Activated T-cell treated with anti-CD3 and anti-CD28 coated beads for 1 hour (primary cell): ENCODE data around the gene SIN3B.
"Not testable (repeated sequence)": the region's sequence is repeated elsewhere in the genome, so short reads cannot be mapped to it uniquely, and the experiment has no call there.

Experiments used
- DNase-seq: peaks from one replicate; pipeline ENCODE4 v3.0.0-alpha.2; 2020; ENCODE audit warnings: low read depth

The SIN3B gene

DNA sequence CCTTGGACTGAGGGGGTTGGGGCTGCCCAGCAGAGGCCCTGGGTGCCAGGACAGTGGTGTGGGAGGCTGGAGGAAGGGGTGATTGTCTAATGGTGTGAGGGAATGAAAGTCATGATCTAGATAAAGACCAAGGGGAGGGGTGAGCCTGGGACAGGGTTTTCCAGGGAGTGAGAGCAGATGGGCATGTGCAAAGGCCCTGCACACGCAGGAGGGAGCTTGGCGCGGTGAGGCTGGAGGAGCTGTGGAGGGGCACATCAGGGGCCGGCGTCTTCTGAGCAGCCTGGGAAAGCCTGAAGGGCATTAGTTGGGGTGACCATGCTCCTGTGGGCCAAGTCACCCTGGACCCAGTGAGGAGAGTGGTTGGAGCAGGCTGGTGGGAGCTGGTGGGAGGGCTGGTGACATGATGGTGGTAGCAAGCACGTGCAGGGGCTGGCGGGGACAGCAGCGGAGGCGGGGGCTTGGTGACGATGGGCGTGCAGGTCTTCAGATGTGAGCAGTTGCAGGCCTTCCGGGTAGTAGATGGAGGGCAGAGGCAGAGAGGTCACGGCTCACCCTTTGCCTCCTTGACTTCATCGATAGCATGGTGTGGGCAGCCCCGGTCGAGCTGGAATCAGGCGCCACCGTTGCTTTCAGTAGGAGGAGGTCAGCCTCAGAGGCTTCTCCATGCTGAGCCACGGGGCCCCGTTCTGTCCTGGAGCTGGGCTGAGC is 39.4 kb downstream of the SIN3B start:
- no peak for DNase-seq

DNA sequence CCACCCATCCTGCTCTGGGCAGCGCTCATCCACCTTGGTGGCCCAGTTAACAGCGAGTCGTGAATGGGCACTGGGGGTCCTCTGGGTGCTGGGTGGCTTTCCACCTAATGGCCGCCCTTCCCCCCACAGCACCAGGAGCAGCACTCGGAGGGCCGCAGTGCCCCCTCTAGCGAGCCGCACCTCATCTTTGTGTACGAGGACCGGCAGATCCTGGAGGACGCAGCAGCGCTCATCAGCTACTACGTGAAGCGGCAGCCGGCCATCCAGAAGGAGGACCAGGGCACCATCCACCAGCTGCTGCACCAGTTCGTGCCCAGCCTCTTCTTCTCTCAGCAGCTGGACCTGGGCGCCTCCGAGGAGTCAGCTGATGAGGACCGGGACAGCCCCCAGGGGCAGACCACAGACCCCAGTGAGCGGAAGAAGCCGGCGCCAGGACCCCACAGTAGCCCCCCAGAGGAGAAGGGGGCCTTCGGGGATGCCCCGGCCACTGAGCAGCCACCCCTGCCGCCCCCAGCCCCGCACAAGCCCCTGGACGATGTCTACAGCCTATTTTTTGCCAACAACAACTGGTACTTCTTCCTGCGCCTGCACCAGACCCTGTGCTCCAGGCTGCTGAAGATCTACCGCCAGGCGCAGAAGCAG is 40.3 kb downstream of the SIN3B start:
- no peak for DNase-seq

DNA sequence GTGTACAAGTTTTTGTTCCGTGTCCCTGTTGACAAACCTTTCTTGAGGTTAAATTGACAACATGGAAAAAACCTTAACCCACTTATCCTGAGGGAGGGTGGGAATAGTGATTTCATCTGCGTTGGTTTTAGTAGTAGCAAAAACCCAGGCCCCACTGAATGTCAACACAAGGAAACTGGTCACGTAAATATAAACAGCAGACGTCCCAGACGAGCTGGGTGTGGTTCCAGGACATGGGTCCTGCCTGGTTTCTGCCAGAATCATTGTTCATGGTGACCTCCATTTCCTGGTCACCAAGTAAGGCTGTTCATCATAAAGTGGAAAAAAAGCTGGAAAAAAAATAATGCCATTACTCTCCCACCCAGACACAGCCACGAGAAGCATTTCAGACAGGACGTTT is 42.7 kb downstream of the SIN3B start:
- DNase-seq, result no peak

DNA sequence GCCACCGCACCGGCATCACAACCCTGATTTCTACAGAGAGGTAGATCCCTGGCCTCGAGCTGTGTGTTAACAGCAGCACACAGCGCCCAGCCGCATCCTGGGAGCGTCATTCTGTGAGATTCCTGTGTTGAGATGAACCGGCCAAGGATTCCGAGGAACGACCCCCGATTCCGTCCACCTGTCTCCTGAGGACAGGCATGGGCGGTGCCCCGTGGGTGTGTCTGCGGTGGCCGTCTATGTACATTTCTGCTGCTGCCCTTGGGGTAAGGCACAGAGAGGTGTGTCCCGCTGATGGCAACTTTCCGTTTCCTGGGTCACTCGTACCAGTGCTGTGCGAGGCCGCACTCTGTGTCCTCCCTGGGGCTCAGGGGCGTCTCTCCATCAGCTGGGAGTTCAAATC is 43.5 kb downstream of the SIN3B start:
- no peak for DNase-seq

DNA sequence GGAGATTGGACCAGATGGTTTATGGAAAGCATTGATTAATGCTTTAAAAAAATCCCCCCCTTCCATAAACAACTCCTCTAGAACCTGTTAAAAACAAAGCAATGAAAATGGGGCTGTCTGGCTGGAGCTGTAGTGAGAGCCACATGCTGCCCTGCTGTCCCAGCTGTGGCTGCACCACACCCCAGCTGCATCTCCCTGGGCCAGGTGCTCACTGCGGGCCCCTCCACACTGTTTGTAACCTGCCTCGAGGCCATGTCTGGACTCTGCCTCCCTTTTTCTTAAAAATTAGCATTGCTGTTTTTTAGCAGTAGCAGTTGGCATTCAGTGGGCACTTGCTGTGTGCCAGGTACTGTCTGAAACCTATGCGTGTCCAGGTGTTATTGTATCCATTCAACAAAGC is 44.4 kb downstream of the SIN3B start:
- no peak for DNase-seq

DNA sequence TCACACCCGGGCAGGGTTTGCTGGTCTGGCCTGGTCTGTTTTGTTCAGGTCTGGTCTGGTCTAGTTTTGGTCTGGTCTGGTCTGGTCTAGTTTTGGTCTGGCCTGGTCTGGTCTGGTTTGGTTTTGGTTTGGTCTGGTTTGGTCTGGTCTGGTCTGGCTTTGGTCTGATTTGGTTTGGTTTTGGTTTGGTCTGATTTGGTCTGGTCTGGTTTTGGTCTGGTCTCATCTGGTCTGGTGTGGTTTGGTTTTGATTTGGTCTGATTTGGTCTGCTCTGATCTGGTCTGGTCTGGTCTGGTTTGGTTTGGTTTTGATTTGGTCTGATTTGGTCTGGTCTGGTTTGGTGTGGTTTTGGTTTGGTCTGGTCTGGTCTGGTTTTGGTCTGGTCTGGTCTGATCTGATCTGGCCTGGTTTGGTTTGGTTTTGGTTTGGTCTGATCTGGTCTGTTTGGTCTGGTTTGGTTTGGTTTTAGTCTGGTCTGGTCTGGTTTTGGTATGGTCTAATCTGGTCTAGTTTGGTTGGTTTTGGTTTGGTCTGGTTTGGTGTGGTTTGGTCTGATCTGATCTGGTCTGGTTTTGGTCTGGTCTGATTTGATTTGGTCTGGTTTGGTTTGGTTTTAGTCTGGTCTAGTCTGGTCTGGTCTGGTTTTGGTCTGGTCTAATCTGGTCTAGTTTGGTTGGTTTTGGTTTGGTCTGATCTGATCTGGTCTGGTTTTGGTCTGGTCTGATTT is 45.2 kb downstream of the SIN3B start:
- DNase-seq, result no peak

DNA sequence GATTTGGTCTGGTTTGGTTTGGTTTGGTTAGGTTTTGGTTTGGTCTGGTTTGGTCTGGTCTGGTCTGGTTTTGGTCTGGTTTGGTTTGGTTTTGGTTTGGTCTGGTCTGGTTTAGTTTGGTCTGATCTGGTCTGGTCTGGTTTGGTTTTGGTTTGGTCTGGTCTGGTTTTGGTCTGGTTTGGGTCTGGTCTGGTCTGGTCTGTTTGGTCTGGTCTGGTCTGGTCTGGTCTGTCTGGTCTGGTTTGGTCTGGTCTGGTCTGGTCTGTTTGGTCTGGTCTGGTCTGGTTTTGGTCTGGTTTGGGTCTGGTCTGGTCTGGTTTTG is 45.7 kb downstream of the SIN3B start:
- not testable (repeated sequence) for DNase-seq

DNA sequence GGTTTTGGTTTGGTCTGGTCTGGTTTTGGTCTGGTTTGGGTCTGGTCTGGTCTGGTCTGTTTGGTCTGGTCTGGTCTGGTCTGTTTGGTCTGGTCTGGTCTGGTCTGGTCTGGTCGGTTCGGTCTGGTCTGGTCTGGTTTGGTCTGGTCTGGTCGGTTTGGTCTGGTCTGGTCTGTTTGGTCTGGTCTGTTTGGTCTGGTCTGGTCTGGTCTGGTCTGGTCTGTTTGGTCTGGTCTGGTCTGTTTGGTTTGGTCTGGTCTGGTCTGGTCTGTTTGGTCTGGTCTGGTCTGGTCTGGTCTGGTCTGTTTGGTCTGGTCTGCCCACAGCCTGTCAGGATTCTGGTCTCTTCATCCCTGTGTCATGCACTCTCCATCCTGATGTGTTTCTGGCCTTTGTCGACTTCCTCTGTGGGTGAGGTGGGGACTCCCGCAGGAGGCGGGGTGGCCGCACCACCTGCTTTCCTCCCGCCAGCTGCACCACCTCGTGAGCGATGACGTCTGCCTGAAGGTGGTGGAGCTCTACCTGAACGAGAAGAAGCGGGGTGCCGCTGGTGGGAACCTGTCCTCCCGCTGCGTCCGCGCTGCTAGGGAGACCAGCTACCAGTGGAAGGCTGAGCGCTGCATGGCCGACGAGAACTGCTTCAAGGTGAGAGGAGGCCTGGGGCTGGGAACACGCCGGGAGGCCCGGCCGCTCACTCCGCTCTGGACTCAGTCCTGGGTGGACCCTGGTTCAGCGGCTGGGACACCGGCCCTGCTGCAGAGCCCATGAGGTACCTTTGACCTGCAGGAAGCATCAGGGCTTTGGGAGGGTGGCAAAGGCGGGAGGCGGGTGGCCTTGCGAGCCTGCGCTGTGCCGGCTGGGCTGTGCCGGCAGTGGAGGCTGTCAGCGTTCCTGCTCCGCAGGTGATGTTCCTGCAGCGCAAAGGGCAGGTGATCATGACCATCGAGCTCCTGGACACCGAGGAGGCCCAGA is 46.7 kb downstream of the SIN3B start:
- DNase-seq, result no peak

DNA sequence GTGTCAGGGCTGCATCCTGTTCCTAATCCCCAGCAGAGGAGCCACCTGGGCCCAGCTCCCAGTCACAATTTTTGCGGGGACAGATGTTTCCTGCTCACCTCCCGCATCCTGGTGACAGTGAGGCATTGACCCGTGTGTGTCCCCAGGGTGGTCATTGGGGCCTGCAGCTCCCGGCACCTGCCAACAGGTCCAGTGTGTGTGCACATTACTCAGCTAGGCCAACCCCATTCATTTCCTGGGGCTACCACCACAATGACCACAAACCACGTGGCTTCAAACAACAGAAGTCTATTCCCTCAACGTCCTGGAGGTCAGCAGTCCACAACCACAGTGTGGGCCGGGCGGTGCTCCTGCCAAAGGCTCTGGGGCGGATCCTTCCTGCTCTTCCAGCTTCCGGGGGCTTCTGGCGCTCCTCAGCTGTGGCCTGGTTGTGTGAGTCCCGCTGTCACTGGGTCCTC is 47.7 kb downstream of the SIN3B start:
- no peak for DNase-seq

DNA sequence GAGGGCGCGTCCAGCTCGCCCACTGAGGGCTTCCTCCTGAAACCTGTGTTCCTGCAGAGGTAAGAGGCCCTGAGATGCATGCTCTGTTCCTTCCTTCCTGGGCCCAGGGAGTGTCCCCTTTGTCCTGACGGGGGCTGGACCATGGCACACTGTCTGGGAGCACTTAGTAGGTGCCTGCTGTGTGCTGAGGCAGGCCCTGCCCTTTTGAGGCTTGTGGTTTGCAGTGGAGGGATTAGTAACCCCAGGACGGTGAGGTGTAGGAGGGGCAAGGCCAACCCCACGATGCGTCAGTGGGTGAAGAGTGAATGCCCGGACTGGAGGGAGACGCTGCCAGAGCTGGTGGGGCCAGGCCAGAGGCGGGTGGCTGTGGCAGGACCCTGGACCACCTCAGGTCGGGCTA is 48.4 kb downstream of the SIN3B start:
- no peak for DNase-seq

DNA sequence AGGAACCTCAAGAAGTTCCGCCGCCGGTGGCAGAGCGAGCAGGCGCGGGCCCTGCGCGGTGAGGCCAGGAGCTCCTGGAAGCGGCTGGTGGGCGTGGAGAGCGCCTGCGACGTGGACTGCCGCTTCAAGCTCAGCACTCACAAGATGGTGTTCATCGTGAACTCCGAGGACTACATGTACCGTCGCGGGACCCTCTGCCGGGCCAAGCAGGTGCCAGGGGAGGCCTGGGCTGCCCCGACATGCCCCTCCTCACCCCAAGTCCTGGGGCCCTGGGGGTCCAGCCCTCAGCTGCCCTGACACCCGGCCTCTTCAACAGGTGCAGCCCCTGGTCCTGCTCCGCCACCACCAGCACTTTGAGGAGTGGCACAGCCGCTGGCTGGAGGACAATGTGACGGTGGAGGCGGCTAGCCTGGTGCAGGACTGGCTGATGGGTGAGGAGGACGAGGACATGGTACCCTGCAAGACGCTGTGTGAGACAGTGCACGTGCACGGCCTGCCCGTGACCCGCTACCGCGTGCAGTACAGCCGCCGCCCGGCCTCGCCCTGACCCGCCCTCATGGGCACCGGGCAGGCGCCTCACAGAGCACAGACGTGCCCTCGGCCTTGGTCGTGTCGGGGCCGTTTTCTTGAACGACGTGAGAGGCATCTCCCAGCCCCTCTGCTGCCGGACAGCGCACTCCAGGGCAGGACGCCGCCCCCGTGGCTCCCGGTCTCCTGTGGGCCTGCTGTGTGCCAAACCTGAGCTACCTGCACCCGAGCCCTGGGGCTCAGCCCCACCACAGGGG is 49.2 kb downstream of the SIN3B start:
- DNase-seq, result no peak

DNA sequence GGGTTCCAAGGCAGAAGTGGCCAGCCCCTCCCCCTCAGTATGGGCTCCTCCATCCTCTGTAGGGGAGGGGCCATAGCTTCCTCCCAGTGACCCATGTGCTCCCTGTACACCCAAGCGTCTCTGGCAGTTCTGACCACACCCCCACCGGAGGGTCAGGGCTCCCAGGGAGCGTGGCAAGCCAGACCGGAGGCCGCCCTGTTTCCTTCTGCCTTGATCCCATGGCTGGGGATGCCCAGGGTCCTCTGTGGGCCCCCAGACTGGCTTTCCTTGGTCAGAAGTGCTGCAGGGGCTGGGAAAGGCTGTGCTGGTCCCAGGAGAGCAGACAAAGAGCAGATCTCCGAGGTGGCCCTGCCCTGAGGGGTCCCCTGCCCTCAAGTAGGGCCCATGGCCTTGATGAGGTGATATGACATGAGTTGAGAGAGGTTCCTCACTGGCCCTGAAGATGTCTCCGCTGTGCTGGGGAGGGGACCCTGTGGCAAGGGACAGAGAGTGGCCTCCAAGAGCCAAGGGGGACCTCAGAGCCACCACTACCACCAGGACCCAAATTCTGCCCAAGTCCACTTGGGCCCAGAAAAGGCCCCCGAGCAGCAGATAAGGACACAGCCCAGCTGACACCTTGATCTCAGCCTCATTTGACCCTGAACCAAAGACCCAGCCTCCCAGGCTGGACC is 51.8 kb downstream of the SIN3B start:
- no peak for DNase-seq

DNA sequence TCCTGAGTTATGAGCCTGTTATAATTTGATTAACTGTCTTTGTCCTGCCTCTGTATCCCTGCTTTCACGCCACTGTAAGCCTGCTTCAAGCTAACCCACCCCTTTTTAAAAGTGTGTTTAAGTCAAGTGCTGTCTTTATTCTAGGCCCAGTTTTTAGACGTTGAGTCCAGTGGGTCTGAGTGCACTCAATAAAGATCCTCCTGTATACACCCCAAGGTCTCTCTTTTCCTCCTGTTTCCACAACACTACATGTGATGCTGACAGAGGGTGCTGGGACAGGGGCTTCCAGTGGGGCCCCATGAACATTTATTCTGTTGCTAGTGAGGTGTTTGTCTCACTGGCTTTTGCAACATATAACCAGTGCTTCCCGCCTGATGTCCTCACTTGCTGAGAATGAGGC is 52.9 kb downstream of the SIN3B start:
- no peak for DNase-seq

DNA sequence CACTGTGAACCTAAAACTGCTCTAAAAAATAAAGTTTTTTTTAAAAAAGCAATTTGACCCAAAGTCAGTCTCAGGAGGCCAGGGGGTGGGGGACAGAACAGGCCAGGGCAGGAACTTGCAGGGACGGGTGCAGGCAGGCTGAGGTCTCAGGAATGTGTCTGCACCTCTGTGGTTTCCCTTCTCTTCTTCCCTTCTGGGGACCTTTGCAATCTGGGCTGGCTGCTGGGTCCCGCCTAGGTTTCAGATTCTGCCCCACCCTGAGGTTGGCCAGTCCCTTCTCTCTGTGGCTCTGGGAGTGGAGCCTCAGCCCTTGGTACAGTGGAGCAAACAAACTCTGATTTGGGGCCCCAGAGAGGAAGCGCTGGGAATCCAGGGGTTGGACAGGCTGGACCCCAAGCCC is 54.3 kb downstream of the SIN3B start:
- no peak for DNase-seq

DNA sequence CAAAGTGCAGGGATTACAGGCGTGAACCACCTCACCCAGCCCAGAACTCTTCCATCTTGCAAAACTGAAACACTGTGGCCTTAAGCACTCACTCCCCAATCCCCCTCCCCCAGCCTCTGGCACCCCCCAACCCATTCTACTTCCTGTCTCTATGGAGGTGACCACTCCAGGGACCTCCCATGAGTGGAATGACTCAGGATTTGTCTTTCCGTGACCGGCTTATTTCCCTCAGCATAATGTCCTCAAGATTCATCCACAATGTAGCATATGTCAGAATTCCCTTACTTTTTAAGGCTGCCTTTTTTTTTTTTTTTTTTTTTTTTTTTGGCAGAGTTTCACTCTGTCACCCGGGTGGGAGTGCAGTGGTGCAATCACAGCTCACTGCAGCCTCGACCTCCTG is 56.0 kb downstream of the SIN3B start:
- no peak for DNase-seq

DNA sequence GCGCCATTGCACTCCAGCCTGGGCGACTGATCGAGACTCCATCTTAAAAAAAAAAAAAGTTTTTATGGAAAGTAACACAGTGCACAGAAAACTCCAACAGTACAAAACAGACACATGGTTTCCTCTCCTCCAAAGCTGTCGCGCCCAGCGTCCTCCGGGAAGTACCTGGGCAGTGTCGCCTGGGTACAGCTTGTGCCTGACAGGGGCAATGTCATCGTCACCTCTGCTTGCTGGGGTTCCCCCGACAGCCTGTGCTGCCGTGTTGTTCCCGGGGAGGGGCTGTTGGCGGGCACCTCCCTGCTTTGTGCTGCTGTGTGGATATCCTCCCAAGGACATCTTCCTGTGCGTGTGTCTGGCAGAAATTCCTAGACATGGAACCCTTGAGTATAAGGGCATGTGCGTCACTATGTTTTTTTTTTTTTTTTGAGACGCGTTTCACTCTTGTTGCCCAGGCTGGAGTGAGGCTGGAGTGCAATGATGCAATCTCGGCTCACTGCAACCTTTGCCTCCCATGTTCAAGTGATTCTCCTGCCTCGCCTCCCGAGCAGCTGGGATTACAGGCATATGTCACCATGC is 57.2 kb downstream of the SIN3B start:
- DNase-seq, result no peak

DNA sequence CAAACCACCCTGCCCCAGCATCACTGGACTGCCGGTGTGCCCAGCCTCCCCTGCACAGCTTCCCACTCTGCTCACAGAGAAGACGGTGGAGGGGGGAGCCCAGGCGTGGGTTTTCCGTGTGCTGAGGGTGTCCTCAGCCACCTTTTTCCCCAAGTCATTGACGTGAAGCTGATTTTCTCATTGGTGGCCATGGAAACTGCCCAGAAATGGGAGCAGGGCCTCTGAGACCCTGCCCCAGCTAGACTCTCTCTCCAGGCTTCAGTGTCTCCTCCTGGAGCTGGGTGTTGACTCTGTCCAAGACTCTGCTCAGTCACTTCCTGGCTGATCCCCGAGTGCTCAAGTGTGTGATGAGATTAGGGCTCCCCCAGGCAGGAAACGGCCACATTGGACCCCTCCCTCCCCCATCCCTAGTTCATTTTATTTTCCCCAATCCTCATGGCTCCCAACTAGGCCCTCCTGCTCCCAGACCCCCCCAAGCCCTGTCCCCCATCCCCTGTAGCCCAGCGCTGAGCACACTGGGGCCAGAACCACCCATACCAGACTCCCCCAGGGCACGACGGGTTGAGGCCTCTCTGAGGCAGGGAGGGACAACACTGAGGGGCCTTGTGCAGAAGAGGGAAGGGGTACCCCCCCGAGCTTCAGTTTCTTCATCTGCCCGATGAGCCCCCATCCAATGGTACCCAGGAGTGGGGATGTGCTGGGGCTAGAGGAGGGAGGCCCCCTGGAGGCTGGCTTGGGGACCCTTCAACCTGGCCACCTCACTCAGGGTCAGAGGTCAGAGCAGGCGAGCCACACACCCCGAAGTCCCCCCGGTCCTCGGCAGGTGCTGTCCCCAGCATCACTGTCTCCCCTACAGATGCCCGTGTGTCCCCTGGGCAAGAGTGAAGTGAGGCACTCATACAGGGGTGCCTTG is 58.4 kb downstream of the SIN3B start:
- no peak for DNase-seq

DNA sequence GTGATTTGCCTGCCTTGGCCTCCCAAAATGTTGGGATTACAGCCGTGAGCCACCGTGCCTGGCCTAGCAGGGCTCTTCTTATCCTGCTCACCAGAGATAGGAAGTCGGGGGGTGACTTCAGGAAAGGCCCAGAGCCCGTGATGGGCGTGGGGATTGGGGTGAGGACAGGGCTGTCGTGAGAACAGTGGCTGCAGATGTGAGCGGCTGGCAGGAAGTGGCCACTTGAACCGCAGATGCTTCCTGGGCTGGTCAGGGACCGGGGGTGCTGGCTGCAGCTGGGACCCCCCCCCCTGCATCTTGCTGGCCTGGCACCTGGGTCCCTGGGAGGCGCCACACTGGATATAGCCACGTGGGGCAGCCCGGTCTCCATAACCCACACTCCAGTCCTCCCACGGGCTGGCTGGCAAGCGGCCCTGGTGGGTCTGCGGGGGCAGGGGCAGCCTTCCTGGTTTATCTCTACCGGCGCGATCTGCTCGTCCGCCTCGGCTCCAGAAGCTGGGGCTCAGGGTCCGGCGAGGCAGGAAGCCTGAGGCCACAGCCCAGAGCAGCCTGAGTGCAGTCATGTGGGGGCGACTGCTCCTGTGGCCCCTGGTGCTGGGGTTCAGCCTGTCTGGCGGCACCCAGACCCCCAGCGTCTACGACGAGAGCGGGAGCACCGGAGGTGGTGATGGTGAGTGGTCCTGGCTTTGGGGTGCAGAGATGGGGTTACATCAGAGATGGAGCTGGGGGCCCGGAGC is 59.6 kb downstream of the SIN3B start, which contains the start of gene F2RL3:
F2RL3 (plus strand) TSS at position 371 of the 737 bp plus-strand sequence; CDS start at position 562, 191 bp downstream.
- DNase-seq, result no peak
